Mucosa of descending colon (tissue), 3 donors: ENCODE data around the gene SYCE1L. TPM values are rescaled to one million over a fixed set of nuclear protein-coding genes. Genes with fewer than 3 reads are reported as not detected.

Experiments used
- ATAC-seq: fragments of 200-7000 bp; cut with Tn5 transposase; one replicate; pipeline ENCODE4 v1.9.1; 2020; ENCODE audit warnings: mild to moderate bottlenecking, moderate library complexity
- DNase-seq, 3 donors: peaks; one replicate each; pipeline ENCODE4 v3.0.0-alpha.2; 2020
- H3K36me3 ChIP-seq: fragments of 200-600 bp; one replicate; pipeline ENCODE4 v1.8.0; 2021; ENCODE audit warnings: low read depth, mild to moderate bottlenecking
- H3K4me1 ChIP-seq: fragments of 200-600 bp; one replicate; pipeline ENCODE4 v1.8.0; 2021; ENCODE audit warnings: low read depth, mild to moderate bottlenecking
- H3K4me3 ChIP-seq: fragments of 200-600 bp; one replicate; pipeline ENCODE4 v1.8.0; 2021; ENCODE audit warnings: mild to moderate bottlenecking
- H3K9me3 ChIP-seq: fragments of 200-600 bp; one replicate; pipeline ENCODE4 v1.8.0; 2021; ENCODE audit warnings: mild to moderate bottlenecking
- intact Hi-C, 2 donors: fragments of 100-400 bp; cut with DNase I in 1 of 2; cut with micrococcal nuclease in 1 of 2; formaldehyde crosslinking; loops; one replicate each; pipeline versions ENCODE4 v1.11.0 to v1.11.1; 2022; cut with DNase I, micrococcal nuclease
- total RNA-seq, 3 donors: library from RNA; stranded (reverse); fragmentation: NEBNext Ultra II Directional in 2 of 3; extraction: Animal tissue kit (Norgen Biotek cat#: 25700) in 2 of 3; gene quantifications; one replicate each; pipeline versions ENCODE4 v1.2.1 to v1.2.4, GENCODE V29; 2021 to 2023
- TF ChIP-seq, protein P1 (sequence below): fragments of 200-600 bp; IDR thresholded peaks from one replicate; pipeline ENCODE4 v1.8.0; 2022; ENCODE audit warnings: antibody characterized with exemption, mild to moderate bottlenecking
- donor health status: DM: no; HTN: no; CAD: no; lungs with moderate emphysema.
- donor health status: DM: no; HTN: no; CAD: no.
- donor health status: DM: no; HTN: yes; CAD: no.

Gene SYCE1L
- total RNA-seq, 3 donors from 2014 or later, result 1.7 to 6.3 (median 2.7) TPM

GRCh38 chr16:77168901-77169300, 30.3 kb upstream of the SYCE1L start:
- H3K9me3 ChIP-seq, result no peaks in the 10 kb centered on the region
- ATAC-seq, result no peak
- intact Hi-C loops, result no loop called here
- DNase-seq, result no peak
- no peaks in the 10 kb centered on the region for H3K4me1 ChIP-seq
- no peak overlapping the region for H3K4me3 ChIP-seq
- H3K36me3 ChIP-seq, result no peaks in the 10 kb centered on the region
- TF ChIP-seq, protein P1, sequence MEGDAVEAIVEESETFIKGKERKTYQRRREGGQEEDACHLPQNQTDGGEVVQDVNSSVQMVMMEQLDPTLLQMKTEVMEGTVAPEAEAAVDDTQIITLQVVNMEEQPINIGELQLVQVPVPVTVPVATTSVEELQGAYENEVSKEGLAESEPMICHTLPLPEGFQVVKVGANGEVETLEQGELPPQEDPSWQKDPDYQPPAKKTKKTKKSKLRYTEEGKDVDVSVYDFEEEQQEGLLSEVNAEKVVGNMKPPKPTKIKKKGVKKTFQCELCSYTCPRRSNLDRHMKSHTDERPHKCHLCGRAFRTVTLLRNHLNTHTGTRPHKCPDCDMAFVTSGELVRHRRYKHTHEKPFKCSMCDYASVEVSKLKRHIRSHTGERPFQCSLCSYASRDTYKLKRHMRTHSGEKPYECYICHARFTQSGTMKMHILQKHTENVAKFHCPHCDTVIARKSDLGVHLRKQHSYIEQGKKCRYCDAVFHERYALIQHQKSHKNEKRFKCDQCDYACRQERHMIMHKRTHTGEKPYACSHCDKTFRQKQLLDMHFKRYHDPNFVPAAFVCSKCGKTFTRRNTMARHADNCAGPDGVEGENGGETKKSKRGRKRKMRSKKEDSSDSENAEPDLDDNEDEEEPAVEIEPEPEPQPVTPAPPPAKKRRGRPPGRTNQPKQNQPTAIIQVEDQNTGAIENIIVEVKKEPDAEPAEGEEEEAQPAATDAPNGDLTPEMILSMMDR, result no peak

GRCh38 chr16:77169650-77170236, 29.5 kb upstream of the SYCE1L start:
- peak; percentile 42 for ATAC-seq

GRCh38 chr16:77170805-77171204, 28.4 kb upstream of the SYCE1L start:
- TF ChIP-seq, protein P1, result no peak
- Histone ChIP-seq H3K4me1 (no peaks in the 10 kb centered on the region), H3K36me3 (no peaks in the 10 kb centered on the region), H3K4me3 (no peak overlapping the region), H3K9me3 (no peaks in the 10 kb centered on the region)
- intact Hi-C loops, result loop anchor here (5.0 to 10.0 kb wide), 2 partner anchors 1376 to 1384 kb away; no protein-coding TSS in a partner anchor
- ATAC-seq (no peak), DNase-seq (no peak)

More at GRCh38 chr16:77169650-77170236, 29.5 kb upstream of the SYCE1L start:
- H3K4me3 ChIP-seq, result no peak overlapping the region
- intact Hi-C loops, result loop anchor here (5.0 to 10.0 kb wide), 2 partner anchors 1375 to 1382 kb away; no protein-coding TSS in a partner anchor
- H3K9me3 ChIP-seq, result no peaks in the 10 kb centered on the region
- no peaks in the 10 kb centered on the region for H3K36me3 ChIP-seq
- DNase-seq, result peak in 1 of 3 donors; percentile 45
- no peaks in the 10 kb centered on the region for H3K4me1 ChIP-seq
- TF ChIP-seq, protein P1, result peak; percentile 14

DNA sequence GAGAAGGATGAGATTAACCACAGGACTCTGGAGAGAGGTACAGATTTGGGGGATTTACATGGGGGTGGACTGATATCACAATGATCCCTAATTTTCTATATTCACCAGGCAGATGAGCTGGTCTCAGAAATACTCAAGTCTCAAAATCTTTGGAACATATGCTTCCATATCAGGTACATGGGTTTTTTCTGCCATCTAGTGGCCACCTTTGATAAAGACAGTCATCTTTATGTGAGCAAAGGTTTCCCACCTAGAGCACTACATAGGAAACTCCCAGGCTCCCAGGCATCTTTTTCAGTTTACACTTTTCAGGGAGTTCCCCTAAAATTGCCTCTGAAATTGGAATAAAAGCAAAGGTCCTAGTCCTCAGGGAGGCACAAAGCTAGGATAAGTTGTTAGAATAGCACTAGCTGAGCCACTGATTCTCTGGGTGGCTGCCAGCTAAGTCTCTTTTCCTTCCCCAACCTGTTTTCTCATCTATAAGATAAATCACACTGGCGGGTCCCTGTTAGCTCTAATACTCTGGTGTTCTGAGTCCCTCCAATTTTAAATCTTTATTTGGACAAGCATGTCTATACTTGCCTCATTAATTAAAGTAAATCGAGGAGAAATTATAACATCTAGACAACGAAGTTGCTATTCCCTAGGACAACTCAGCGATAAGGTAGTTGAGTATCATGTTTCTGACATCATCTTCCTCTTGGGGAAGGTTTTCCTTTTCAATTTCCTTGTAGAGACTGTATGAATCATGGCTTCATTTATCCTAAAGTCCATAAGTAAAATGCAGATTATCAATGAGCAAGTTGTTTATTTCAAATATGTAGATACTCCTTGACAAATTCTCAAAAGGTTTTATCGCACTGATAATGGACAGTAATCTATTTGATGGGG, 27.2 kb upstream of the SYCE1L start:
- H3K36me3 ChIP-seq, result no peaks in the 10 kb centered on the region
- no peak overlapping the region for H3K4me3 ChIP-seq
- ATAC-seq (peak; percentile 64), DNase-seq (peak in 1 of 3 donors; percentile 69)
- TF ChIP-seq, protein P1, result peak; percentile 25
- no peaks in the 10 kb centered on the region for H3K4me1 ChIP-seq
- intact Hi-C loops, result loop anchor here (5.0 to 10.0 kb wide), 2 partner anchors 1377 to 1385 kb away; no protein-coding TSS in a partner anchor
- H3K9me3 ChIP-seq, result no peaks in the 10 kb centered on the region

DNA sequence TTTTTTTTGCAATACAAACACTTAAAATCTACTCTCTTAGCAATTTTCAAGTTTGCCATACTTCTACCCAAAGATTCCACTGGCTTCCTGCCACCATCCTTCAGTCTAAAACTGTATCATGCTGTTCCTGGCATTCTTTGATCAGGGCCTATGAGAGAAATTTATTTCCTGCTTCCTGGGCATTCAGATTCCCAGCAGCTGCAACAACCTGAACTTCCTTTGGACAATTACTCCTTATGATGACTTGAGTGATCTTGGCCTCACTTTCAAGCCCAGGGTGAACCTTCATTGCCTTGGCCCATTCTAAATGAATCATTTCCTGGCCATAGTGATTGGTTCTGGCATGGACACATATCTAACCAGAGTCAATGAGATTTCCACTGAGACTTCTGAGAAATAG, 26.3 kb upstream of the SYCE1L start:
- intact Hi-C loops, result loop anchor here (5.0 to 10.0 kb wide), 2 partner anchors 1378 to 1386 kb away; no protein-coding TSS in a partner anchor
- no peak for ATAC-seq
- DNase-seq, result no peak
- H3K36me3 ChIP-seq, result no peaks in the 10 kb centered on the region
- H3K4me3 ChIP-seq, result no peak overlapping the region
- no peaks in the 10 kb centered on the region for H3K4me1 ChIP-seq
- TF ChIP-seq, protein P1, result no peak
- H3K9me3 ChIP-seq, result no peaks in the 10 kb centered on the region
